Thyroid gland (tissue), 4 donors: ENCODE data around the gene CCT8L2. TPM values are rescaled to one million over a fixed set of nuclear protein-coding genes. Genes with fewer than 3 reads are reported as not detected.
"Not testable (repeated sequence)": the region's sequence is repeated elsewhere in the genome, so short reads cannot be mapped to it uniquely, and the experiment has no call there.

Experiments
- DNase-seq, 2 donors: peaks; one replicate each; pipeline ENCODE4 v3.0.0-alpha.2; 2019
- H3K27ac ChIP-seq, 3 donors: fragments of 200-600 bp; sonication (generic); 1 replicate in 2 of 3; 2 replicates in 1 of 3; pipeline ENCODE4 v1.5.1; 2016 to 2019; ENCODE audit warnings: mild to moderate bottlenecking in 1 of 3, moderate library complexity in 1 of 3
- H3K27me3 ChIP-seq: fragments of 200-600 bp; sonication (generic); one replicate; pipeline ENCODE4 v1.5.1; 2019
- H3K36me3 ChIP-seq, 2 donors: fragments of 200-600 bp; sonication (generic); one replicate each; pipeline ENCODE4 v1.5.1; 2016 to 2019
- H3K4me1 ChIP-seq, 2 donors: fragments of 200-600 bp; sonication (generic); one replicate each; pipeline ENCODE4 v1.5.1; 2017 to 2019
- H3K4me3 ChIP-seq, 3 donors: fragments of 200-600 bp; sonication (generic); replicated peaks in 1 of 3; 1 replicate in 2 of 3; 2 replicates in 1 of 3; pipeline ENCODE4 v1.5.1; 2016; ENCODE audit warnings: mild to moderate bottlenecking in 1 of 3
- H3K9me3 ChIP-seq: fragments of 200-600 bp; sonication (generic); one replicate; pipeline ENCODE4 v1.5.1; 2017
- POLR2A ChIP-seq, 2 donors: fragments of 450-650 bp; IDR thresholded peaks; one replicate each; pipeline ENCODE4 v1.6.1; 2017; ENCODE audit warnings: antibody characterized with exemption in 2 of 2, mild to moderate bottlenecking in 2 of 2, moderate library complexity in 1 of 2
- WGBS, 2 donors: methylation state at CpG; one replicate each; pipeline ENCODE4 v1.1.5; 2017; 5-methylcytosine and 5-hydroxymethylcytosine counted together
- intact Hi-C: fragments of 100-400 bp; cut with DNase I; formaldehyde crosslinking; loops from one replicate; pipeline ENCODE4 v1.15.1; 2023
- total RNA-seq, 4 donors: library from RNA; depleted of rRNA; stranded (reverse); fragments of >200 nt; gene quantifications; one replicate each; pipeline ENCODE4 v1.2.3, GENCODE V29; 2016
- TF ChIP-seq, protein P1 (sequence below), 6 experiments: fragments of 200-600 bp in 3 of 6; fragments of 450-650 bp in 3 of 6; sonication (generic) in 3 of 6; IDR thresholded peaks; one replicate each; pipeline ENCODE4 v1.5.1; 2016 to 2019; ENCODE audit warnings: antibody characterized with exemption in 6 of 6, mild to moderate bottlenecking in 2 of 6, inconsistent platforms in 1 of 6, moderate library complexity in 1 of 6

Gene CCT8L2
- total RNA-seq, 4 donors from 2014 or later: not detected

GRCh38 chr22:16559056-16559955, 33.3 kb downstream of the CCT8L2 start:
- TF ChIP-seq, protein P1, sequence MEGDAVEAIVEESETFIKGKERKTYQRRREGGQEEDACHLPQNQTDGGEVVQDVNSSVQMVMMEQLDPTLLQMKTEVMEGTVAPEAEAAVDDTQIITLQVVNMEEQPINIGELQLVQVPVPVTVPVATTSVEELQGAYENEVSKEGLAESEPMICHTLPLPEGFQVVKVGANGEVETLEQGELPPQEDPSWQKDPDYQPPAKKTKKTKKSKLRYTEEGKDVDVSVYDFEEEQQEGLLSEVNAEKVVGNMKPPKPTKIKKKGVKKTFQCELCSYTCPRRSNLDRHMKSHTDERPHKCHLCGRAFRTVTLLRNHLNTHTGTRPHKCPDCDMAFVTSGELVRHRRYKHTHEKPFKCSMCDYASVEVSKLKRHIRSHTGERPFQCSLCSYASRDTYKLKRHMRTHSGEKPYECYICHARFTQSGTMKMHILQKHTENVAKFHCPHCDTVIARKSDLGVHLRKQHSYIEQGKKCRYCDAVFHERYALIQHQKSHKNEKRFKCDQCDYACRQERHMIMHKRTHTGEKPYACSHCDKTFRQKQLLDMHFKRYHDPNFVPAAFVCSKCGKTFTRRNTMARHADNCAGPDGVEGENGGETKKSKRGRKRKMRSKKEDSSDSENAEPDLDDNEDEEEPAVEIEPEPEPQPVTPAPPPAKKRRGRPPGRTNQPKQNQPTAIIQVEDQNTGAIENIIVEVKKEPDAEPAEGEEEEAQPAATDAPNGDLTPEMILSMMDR (IDR thresholded peaks at IDR 0.05): no peak
- no peak for TF ChIP-seq POLR2A (IDR thresholded peaks at IDR 0.05)
- H3K36me3 ChIP-seq: no peaks in the 10 kb centered on the region
- H3K9me3 ChIP-seq: no peaks in the 10 kb centered on the region
- 86% methylated on average over 1 of the region's 3 CpGs; no CpG with 5 or more reads in 1 of the 2 donors for WGBS, 2 donors
- no peak overlapping the region for H3K4me3 ChIP-seq
- intact Hi-C loops: no loop called here
- no peaks in the 10 kb centered on the region for H3K4me1 ChIP-seq
- H3K27ac ChIP-seq: no peak overlapping the region
- no peaks in the 10 kb centered on the region for H3K27me3 ChIP-seq
- DNase-seq: no peak

- no CpG with 5 or more reads among the region's 4 CpGs for WGBS, 2 donors
- H3K36me3 ChIP-seq, DNase-seq, H3K4me1 ChIP-seq, H3K9me3 ChIP-seq, H3K27me3 ChIP-seq, intact Hi-C loops, H3K27ac ChIP-seq, H3K4me3 ChIP-seq: not testable (repeated sequence)
These were observed 34.1 kb downstream of the CCT8L2 start for GRCh38 chr22:16558376-16558945.

DNA sequence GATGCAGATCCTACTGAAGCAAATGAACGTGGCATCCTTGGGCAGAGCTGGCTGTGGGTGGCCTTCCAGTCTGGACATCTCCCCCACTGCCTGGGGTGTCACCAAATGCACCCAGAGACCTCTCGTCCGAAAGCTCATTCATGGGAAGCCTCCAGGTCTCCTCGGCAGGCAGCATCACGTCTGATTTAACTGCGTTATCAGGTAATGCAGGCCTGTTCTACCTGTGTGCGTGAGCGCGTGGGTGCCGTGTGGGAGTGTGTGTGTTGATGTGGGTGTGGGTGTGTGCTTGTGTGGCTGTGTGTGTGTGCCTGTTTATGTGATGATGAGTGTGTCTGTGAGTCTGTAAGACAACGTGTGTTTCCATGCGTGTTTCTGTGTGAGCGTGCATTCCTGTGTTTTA, 35.1 kb downstream of the CCT8L2 start:
- H3K27ac ChIP-seq, H3K4me3 ChIP-seq, H3K27me3 ChIP-seq, H3K9me3 ChIP-seq, intact Hi-C loops, DNase-seq, H3K36me3 ChIP-seq, H3K4me1 ChIP-seq: not testable (repeated sequence)
- 85 to 87% methylated on average over 7 to 13 of the region's 13 CpGs for WGBS, 2 donors

DNA sequence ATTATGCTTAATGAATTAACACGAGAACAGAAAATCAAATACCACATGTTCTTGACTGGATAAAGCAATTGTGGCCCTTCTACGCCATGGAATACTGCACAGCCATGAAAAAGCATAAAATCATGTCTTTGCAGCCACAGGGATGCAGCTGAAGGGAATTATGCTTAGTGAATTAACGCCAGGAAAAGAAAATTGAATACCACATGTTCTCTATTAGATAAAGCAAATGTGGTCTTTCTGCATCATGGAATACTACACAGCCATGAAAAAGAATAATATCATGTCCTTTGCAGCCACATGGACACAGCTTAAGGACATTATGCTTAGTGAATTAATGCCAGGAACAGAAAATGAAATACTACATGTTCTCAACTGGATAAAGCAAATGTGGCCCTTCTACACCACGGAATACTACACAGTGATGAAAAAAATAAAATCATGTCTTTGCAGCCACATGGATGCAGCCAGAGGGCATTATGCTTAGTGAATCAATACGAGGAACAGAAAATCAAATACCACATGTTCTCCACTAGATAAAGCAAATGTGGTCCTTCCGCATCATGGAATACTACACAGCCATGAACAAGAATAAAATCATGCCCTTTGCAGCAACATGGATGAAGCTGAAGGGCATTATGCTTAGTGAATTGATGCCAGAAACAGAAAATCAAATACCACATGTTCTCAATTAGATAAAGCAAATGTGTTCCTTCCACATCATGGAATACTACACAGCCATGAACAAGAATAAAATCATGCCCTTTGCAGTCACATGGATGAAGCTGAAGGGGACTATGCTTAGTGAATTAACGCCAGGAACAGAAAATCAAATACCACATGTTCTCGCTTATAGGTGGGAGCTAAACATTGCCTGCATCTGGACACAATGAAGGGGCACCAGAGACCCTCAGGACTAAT, 37.3 kb downstream of the CCT8L2 start:
- H3K27ac ChIP-seq, DNase-seq, intact Hi-C loops, H3K27me3 ChIP-seq, H3K36me3 ChIP-seq, H3K4me1 ChIP-seq, H3K9me3 ChIP-seq, H3K4me3 ChIP-seq: not testable (repeated sequence)
- 86 to 90% methylated on average over 8 of the region's 8 CpGs for WGBS, 2 donors

DNA sequence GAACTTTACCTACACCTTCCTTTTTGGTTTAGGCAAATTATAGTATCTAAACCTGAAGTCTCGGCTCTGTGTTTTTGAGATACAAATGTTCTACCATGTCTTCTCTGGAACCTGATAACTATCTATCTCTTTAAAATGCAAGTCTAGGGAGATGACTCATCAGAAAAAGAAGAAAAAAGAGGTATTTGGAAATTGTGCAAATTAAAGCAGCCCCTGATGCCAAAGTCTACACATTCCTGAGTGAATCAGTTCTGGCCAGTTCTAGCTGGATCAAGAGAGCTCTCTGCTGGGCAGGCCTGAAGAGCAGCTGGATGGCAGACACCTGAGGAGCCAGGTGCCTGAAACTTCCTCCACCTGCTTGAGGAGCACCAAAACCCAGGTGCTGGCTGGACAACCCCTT, 49.3 kb downstream of the CCT8L2 start:
- DNase-seq, H3K36me3 ChIP-seq, intact Hi-C loops, H3K4me1 ChIP-seq, H3K9me3 ChIP-seq, H3K27ac ChIP-seq, H3K27me3 ChIP-seq, H3K4me3 ChIP-seq: not testable (repeated sequence)
- WGBS, 2 donors: 65 to 96% methylated on average over 1 of the region's 1 CpG

Other genes with a start within 250 kb of the CCT8L2 start
- not detected for gene XKR3, start 232.6 kb upstream of the CCT8L2 start, total RNA-seq